Measurements from ENCODE around the gene KCND3.

The KCND3 gene

DNA sequence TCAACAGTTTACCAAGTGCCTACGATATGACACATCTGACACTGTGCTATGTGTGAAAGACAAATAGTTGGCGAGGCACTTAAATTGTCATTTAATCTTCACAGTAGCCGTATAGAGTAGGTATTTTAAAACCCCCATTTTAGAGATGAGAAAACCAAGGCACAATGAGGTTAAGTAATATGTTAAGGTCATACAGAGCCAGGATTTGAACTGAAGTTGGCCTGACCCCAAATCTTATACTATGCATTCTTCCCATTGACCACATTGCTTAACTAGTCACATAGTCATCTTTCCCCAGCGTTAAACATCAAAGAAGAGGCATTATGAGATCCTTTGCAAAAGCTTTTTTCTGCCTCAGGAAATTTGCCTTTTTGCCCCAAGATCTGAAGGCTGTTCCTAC lies 254.1 kb downstream of the KCND3 start:
- Histone ChIP-seq H3K27me3 (peaks cover 5% of the 10 kb centered on the region), H3K4me3 (ENCODE audit: low read depth in 1 of 2, low read length in 1 of 2) (peak overlapping the region in 1 of 2 experiments; percentile 99), H3K36me3 (peaks cover 48% of the 10 kb centered on the region), H3K4me1 (ENCODE audit: control insufficient read depth in 1 of 2, insufficient read depth in 1 of 2, low read depth in 1 of 2, low read length in 1 of 2) (peaks cover 84 to 86% of the 10 kb centered on the region in 2 experiments), H3K27ac (peak overlapping the region; percentile 98), H3K9me3 (no peaks in the 10 kb centered on the region)
- TF ChIP-seq, protein P1, sequence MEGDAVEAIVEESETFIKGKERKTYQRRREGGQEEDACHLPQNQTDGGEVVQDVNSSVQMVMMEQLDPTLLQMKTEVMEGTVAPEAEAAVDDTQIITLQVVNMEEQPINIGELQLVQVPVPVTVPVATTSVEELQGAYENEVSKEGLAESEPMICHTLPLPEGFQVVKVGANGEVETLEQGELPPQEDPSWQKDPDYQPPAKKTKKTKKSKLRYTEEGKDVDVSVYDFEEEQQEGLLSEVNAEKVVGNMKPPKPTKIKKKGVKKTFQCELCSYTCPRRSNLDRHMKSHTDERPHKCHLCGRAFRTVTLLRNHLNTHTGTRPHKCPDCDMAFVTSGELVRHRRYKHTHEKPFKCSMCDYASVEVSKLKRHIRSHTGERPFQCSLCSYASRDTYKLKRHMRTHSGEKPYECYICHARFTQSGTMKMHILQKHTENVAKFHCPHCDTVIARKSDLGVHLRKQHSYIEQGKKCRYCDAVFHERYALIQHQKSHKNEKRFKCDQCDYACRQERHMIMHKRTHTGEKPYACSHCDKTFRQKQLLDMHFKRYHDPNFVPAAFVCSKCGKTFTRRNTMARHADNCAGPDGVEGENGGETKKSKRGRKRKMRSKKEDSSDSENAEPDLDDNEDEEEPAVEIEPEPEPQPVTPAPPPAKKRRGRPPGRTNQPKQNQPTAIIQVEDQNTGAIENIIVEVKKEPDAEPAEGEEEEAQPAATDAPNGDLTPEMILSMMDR (IDR thresholded peaks at IDR 0.05): no peak

DNA sequence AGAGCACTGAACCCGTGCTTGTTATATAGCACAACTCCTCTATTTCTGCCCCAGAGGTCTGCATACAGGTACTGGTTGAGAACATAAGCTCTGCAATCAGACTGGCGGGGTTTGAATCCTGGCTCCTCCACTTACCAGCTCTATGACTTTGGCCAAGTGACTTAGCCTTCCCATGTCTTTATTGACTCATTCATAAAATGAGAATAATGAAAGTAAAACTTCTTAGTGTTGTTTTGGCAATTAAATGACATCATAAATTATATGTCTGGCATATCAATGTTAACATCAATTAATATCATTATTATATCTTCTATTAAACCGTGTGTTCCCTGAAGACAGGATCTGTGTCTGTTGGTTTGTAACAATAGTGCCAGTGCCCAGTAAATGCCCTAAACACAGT lies 254.6 kb downstream of the KCND3 start:
- Histone ChIP-seq H3K27me3 (peaks cover under 1% of the 10 kb centered on the region), H3K27ac (peak overlapping the region; percentile 98), H3K9me3 (no peaks in the 10 kb centered on the region), H3K36me3 (peaks cover 52% of the 10 kb centered on the region), H3K4me1 (ENCODE audit: control insufficient read depth in 1 of 2, insufficient read depth in 1 of 2, low read depth in 1 of 2, low read length in 1 of 2) (peaks cover 84 to 86% of the 10 kb centered on the region in 2 experiments), H3K4me3 (ENCODE audit: low read depth in 1 of 2, low read length in 1 of 2) (peak overlapping the region; percentile 66 to 99)
- TF ChIP-seq, protein P1 (IDR thresholded peaks at IDR 0.05): no peak

DNA sequence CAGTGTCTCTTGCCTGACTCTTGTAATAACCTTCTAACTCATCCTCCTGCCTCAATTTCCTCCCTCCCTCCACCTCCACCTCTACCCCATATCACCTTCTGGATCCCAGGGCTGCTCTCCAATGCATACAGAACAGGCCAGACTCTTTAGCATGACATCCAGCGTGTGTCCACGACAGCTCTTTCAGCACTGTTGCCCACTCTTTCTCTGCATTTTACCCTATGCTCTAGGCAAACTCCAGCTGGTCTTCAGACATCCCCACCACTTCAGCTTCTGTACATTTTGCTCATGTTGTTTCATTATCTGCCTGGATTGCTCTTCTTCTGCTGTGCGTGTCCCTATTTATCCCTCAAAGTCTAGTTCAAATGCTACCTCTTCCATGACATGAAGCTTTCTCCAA lies 255.0 kb downstream of the KCND3 start:
- Histone ChIP-seq H3K4me3 (ENCODE audit: low read depth in 1 of 2, low read length in 1 of 2) (peak overlapping the region; percentile 66 to 99), H3K27me3 (no peaks in the 10 kb centered on the region), H3K27ac (peak overlapping the region; percentile 98), H3K36me3 (peaks cover 57% of the 10 kb centered on the region), H3K9me3 (no peaks in the 10 kb centered on the region), H3K4me1 (ENCODE audit: control insufficient read depth in 1 of 2, insufficient read depth in 1 of 2, low read depth in 1 of 2, low read length in 1 of 2) (peaks cover 83 to 86% of the 10 kb centered on the region in 2 experiments)
- TF ChIP-seq, protein P1 (IDR thresholded peaks at IDR 0.05): no peak

DNA sequence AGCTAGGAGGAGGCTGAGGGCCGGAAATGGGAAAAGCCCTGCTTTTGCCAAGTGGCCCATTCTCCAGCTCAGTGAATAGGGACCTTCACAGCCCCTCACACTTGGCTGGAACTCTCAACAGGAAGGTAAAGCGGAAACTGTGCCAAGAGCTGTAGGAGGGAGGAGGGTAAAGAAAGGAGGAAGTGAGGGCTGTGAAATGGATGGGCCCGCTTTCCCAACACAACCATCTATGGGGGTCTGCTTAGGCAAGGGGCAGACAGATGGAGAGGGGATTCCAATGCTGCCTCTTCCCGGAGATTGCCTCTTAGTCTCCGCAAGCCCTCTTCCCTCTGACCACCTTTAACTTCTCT lies 255.5 kb downstream of the KCND3 start:
- Histone ChIP-seq H3K4me1 (ENCODE audit: control insufficient read depth in 1 of 2, insufficient read depth in 1 of 2, low read depth in 1 of 2, low read length in 1 of 2) (peaks cover 82 to 88% of the 10 kb centered on the region in 2 experiments), H3K27me3 (no peaks in the 10 kb centered on the region), H3K36me3 (peaks cover 60% of the 10 kb centered on the region), H3K4me3 (ENCODE audit: low read depth in 1 of 2, low read length in 1 of 2) (peak overlapping the region; percentile 66 to 99), H3K9me3 (no peaks in the 10 kb centered on the region), H3K27ac (peak overlapping the region; percentile 98)
- TF ChIP-seq, protein P1 (IDR thresholded peaks at IDR 0.05): no peak

DNA sequence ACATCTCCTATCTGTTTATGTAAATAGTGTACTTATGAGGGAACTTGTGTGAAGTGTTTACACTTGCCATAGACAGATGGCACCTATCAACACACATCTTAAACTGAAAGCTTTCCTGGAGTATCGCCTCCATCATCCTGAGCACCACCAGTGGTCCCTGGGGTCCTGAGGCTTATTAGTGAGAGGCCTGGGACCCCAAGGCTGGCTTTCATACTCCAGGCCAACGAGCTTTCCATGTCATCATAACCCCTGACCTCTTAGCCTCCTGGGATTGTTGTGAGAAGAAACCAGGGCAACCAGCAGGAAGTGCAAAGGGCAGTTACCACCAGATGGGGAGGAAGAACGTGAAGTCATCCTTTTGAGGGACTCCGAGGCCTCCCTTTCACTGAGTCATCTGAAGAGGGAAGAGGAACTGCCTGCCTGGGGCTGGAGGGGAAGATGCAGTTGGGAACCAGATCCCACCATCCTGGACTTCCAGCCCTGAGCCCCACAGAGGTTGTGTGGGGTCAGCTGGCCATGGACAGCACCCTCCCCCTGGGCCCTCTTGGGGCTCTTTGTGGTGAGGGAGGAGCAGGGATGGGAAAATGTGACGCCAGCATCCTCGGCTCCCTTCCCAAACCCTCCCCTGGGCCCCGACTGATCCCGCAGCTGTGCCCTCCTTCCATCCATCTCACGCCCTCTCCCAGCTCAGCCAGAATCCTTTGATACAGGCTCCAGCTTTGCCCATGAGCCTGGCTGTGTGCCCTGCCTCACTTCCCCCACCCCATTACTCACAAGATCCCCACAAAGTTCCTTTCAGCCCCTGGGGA lies 256.1 kb downstream of the KCND3 start:
- TF ChIP-seq, protein P1 (IDR thresholded peaks at IDR 0.05): peak; percentile 35
- peak overlapping the region; percentile 98 for H3K27ac ChIP-seq
- no peaks in the 10 kb centered on the region for H3K9me3 ChIP-seq
- H3K36me3 ChIP-seq: peaks cover 60% of the 10 kb centered on the region
- H3K4me1 ChIP-seq (ENCODE audit: control insufficient read depth in 1 of 2, insufficient read depth in 1 of 2, low read depth in 1 of 2, low read length in 1 of 2): peaks cover 82 to 88% of the 10 kb centered on the region in 2 experiments
- peak overlapping the region; percentile 66 to 99 for H3K4me3 ChIP-seq (ENCODE audit: low read depth in 1 of 2, low read length in 1 of 2)
- H3K27me3 ChIP-seq: no peaks in the 10 kb centered on the region

Measured in neutrophil (primary cell).